Activated CD4-positive, alpha-beta memory T cell treated with anti-CD3 and anti-CD28 coated beads, Interleukin-2, amount 10 ng/mL, durations not matched to agents 7 days and 5 days (primary cell): ENCODE data around the gene NMT1. TPM values are rescaled to one million over a fixed set of nuclear protein-coding genes. Genes with fewer than 3 reads are reported as not detected.
"Not testable (repeated sequence)": the region's sequence is repeated elsewhere in the genome, so short reads cannot be mapped to it uniquely, and the experiment has no call there.

Source experiments
- CTCF ChIA-PET: fragments of 350-600 bp; sonication (Branson Sonifier 250); formaldehyde crosslinking; loops from one replicate; lab custom pipeline; 2021; ENCODE audit warnings: antibody characterized with exemption, inconsistent platforms; lab: Charles Lee
- POLR2A ChIA-PET: fragments of 350-600 bp; sonication (Branson Sonifier 250); formaldehyde crosslinking; loops from one replicate; lab custom pipeline; 2021; ENCODE audit warnings: antibody characterized with exemption; lab: Charles Lee
- DNase-seq: peaks from one replicate; pipeline ENCODE4 v3.0.0-alpha.2; 2020
- H3K27ac Mint-ChIP-seq: one replicate; pipeline ENCODE4 v1.8.0; 2021; ENCODE audit warnings: mild to moderate bottlenecking, mixed read lengths
- H3K27me3 Mint-ChIP-seq: one replicate; pipeline ENCODE4 v1.8.0; 2021; ENCODE audit warnings: mixed read lengths
- H3K36me3 Mint-ChIP-seq: one replicate; pipeline ENCODE4 v1.8.0; 2021; ENCODE audit warnings: low read depth, mixed read lengths
- H3K4me1 Mint-ChIP-seq: one replicate; pipeline ENCODE4 v1.8.0; 2021; ENCODE audit warnings: mixed read lengths
- H3K4me3 Mint-ChIP-seq: one replicate; pipeline ENCODE4 v1.8.0; 2021; ENCODE audit warnings: mild to moderate bottlenecking, mixed read lengths
- H3K9me3 Mint-ChIP-seq: one replicate; pipeline ENCODE4 v1.8.0; 2021; ENCODE audit warnings: mixed read lengths
- total RNA-seq, 2 experiments: library from RNA; stranded (reverse); gene quantifications; one replicate each; pipeline ENCODE4 v1.2.3, GENCODE V29; 2021

Gene NMT1
- total RNA-seq, 2 experiments from 2014 or later, result 114 TPM

- no peak for DNase-seq
- H3K27ac Mint-ChIP-seq, result no peak overlapping the region
- ChIA-PET POLR2A (interaction anchor here (1.0 kb wide), 1 partner anchor 75 kb away, joined by 3 read pairs; no protein-coding TSS in a partner anchor), CTCF (interaction anchor here (1.9 to 2.6 kb wide), 2 partner anchors 15 to 78 kb away, joined by 6 to 8 read pairs; partner anchors contain the start of gene ACBD4)
- H3K27me3 Mint-ChIP-seq, result peaks cover 7% of the 10 kb centered on the region
- H3K4me3 Mint-ChIP-seq, result no peak overlapping the region
- no peaks in the 10 kb centered on the region for H3K36me3 Mint-ChIP-seq
- H3K9me3 Mint-ChIP-seq, result no peaks in the 10 kb centered on the region
- H3K4me1 Mint-ChIP-seq, result peaks cover 9% of the 10 kb centered on the region
Observed at GRCh38 chr17:45119964-45120363, 58.8 kb downstream of the NMT1 start.

- peaks cover 7% of the 10 kb centered on the region for H3K27me3 Mint-ChIP-seq
- no peak overlapping the region for H3K27ac Mint-ChIP-seq
- H3K4me3 Mint-ChIP-seq, result no peak overlapping the region
- POLR2A ChIA-PET, result interaction anchor here (1.0 kb wide), 1 partner anchor 74 kb away, joined by 3 read pairs; no protein-coding TSS in a partner anchor
- no peak for DNase-seq
- H3K4me1 Mint-ChIP-seq, result peaks cover 9% of the 10 kb centered on the region
- H3K36me3 Mint-ChIP-seq, result no peaks in the 10 kb centered on the region
- H3K9me3 Mint-ChIP-seq, result no peaks in the 10 kb centered on the region
- CTCF ChIA-PET, result interaction anchor here (2.6 kb wide), 1 partner anchor 77 kb away, joined by 8 read pairs; no protein-coding TSS in a partner anchor
Observed at GRCh38 chr17:45120558-45120957, 59.4 kb downstream of the NMT1 start.

- Mint-ChIP-seq H3K36me3 (no peaks in the 10 kb centered on the region), H3K27me3 (peaks cover 7% of the 10 kb centered on the region), H3K4me3 (no peak overlapping the region), H3K9me3 (no peaks in the 10 kb centered on the region), H3K4me1 (peaks cover 9% of the 10 kb centered on the region), H3K27ac (no peak overlapping the region)
- POLR2A ChIA-PET, result interaction anchor here (0.6 to 1.0 kb wide), 2 partner anchors 74 to 200 kb away, joined by 3 read pairs; no protein-coding TSS in a partner anchor
- CTCF ChIA-PET, result no interaction called here
- DNase-seq, result no peak
Observed at GRCh38 chr17:45121055-45121454, 59.9 kb downstream of the NMT1 start.

- CTCF ChIA-PET, result interaction anchor here (1.2 kb wide), 1 partner anchor 12 kb away, joined by 4 read pairs; the partner anchor contains the start of gene ACBD4
- no peak for DNase-seq
- Mint-ChIP-seq H3K4me3 (no peak overlapping the region), H3K27me3 (peaks cover 7% of the 10 kb centered on the region), H3K9me3 (no peaks in the 10 kb centered on the region), H3K36me3 (no peaks in the 10 kb centered on the region), H3K4me1 (peaks cover 9% of the 10 kb centered on the region), H3K27ac (no peak overlapping the region)
- POLR2A ChIA-PET, result interaction anchor here (0.8 kb wide), 1 partner anchor 12 kb away, joined by 3 read pairs; the partner anchor contains the start of gene ACBD4
Observed at GRCh38 chr17:45123076-45123770, 62.1 kb downstream of the NMT1 start.

- no peaks in the 10 kb centered on the region for H3K36me3 Mint-ChIP-seq
- H3K4me3 Mint-ChIP-seq, result no peak overlapping the region
- DNase-seq, result peak; percentile 52
- ChIA-PET CTCF (interaction anchor here (1.2 to 1.9 kb wide), 2 partner anchors 11 kb away, joined by 4 to 9 read pairs; partner anchors contain the start of gene ACBD4), POLR2A (interaction anchor here (0.8 to 1.1 kb wide), 2 partner anchors 11 to 73 kb away, joined by 3 read pairs; partner anchors contain the start of genes ACBD4 and DCAKD)
- peak overlapping the region; percentile 61 for H3K27ac Mint-ChIP-seq
- H3K27me3 Mint-ChIP-seq, result peaks cover 7% of the 10 kb centered on the region
- H3K9me3 Mint-ChIP-seq, result no peaks in the 10 kb centered on the region
- peaks cover 9% of the 10 kb centered on the region for H3K4me1 Mint-ChIP-seq
Observed at GRCh38 chr17:45123930-45124796, 63.0 kb downstream of the NMT1 start.

GRCh38 chr17:45124797-45125122 lies 63.6 kb downstream of the NMT1 start:
- ChIA-PET CTCF (interaction anchor here (1.9 kb wide), 1 partner anchor 10 kb away, joined by 9 read pairs; the partner anchor contains the start of gene ACBD4), POLR2A (interaction anchor here (1.1 kb wide), 1 partner anchor 74 kb away, joined by 3 read pairs; the partner anchor contains the start of gene DCAKD)
- not testable (repeated sequence) for H3K4me1 Mint-ChIP-seq, H3K4me3 Mint-ChIP-seq, H3K27me3 Mint-ChIP-seq, H3K9me3 Mint-ChIP-seq, H3K36me3 Mint-ChIP-seq, DNase-seq
- peak overlapping the region; percentile 3 for H3K27ac Mint-ChIP-seq

GRCh38 chr17:45125509-45125908 lies 64.4 kb downstream of the NMT1 start:
- Mint-ChIP-seq H3K36me3 (no peaks in the 10 kb centered on the region), H3K4me3 (no peak overlapping the region), H3K9me3 (no peaks in the 10 kb centered on the region), H3K4me1 (peaks cover 9% of the 10 kb centered on the region), H3K27ac (no peak overlapping the region), H3K27me3 (peaks cover 8% of the 10 kb centered on the region)
- POLR2A ChIA-PET, result no interaction called here
- DNase-seq, result no peak
- CTCF ChIA-PET, result interaction anchor here (1.9 kb wide), 1 partner anchor 10 kb away, joined by 9 read pairs; the partner anchor contains the start of gene ACBD4

GRCh38 chr17:45127207-45127547 lies 66.1 kb downstream of the NMT1 start:
- ChIA-PET CTCF (interaction anchor here (0.6 kb wide), 1 partner anchor 26 kb away, joined by 3 read pairs; no protein-coding TSS in a partner anchor), POLR2A (interaction anchor here (1.0 kb wide), 1 partner anchor 77 kb away, joined by 3 read pairs; no protein-coding TSS in a partner anchor)
- Mint-ChIP-seq H3K4me3 (no peak overlapping the region), H3K9me3 (no peaks in the 10 kb centered on the region), H3K4me1 (peaks cover 9% of the 10 kb centered on the region), H3K36me3 (no peaks in the 10 kb centered on the region), H3K27me3 (peaks cover 9% of the 10 kb centered on the region), H3K27ac (no peak overlapping the region)
- DNase-seq, result no peak

- CTCF ChIA-PET, result interaction anchor here (0.6 kb wide), 1 partner anchor 27 kb away, joined by 3 read pairs; no protein-coding TSS in a partner anchor
- Mint-ChIP-seq H3K4me3 (no peak overlapping the region), H3K27ac (no peak overlapping the region), H3K36me3 (no peaks in the 10 kb centered on the region), H3K4me1 (peaks cover 9% of the 10 kb centered on the region), H3K27me3 (peaks cover 9% of the 10 kb centered on the region), H3K9me3 (no peaks in the 10 kb centered on the region)
- no peak for DNase-seq
- POLR2A ChIA-PET, result interaction anchor here (1.0 kb wide), 1 partner anchor 77 kb away, joined by 3 read pairs; no protein-coding TSS in a partner anchor
Observed at GRCh38 chr17:45127548-45128300, 66.6 kb downstream of the NMT1 start.

GRCh38 chr17:45128331-45128730 lies 67.2 kb downstream of the NMT1 start:
- Mint-ChIP-seq H3K4me1 (peaks cover 11% of the 10 kb centered on the region), H3K27me3 (peaks cover 9% of the 10 kb centered on the region), H3K9me3 (no peaks in the 10 kb centered on the region), H3K36me3 (no peaks in the 10 kb centered on the region), H3K4me3 (no peak overlapping the region), H3K27ac (no peak overlapping the region)
- POLR2A ChIA-PET, result interaction anchor here (0.5 to 1.0 kb wide), 3 partner anchors 56 to 903 kb away, joined by 3 to 4 read pairs (median 3); no protein-coding TSS in a partner anchor
- CTCF ChIA-PET, result interaction anchor here (1.6 kb wide), 1 partner anchor 70 kb away, joined by 4 read pairs; no protein-coding TSS in a partner anchor
- no peak for DNase-seq

- no peak for DNase-seq
- CTCF ChIA-PET, result interaction anchor here (1.6 kb wide), 1 partner anchor 69 kb away, joined by 4 read pairs; no protein-coding TSS in a partner anchor
- Mint-ChIP-seq H3K9me3 (no peaks in the 10 kb centered on the region), H3K27me3 (peaks cover 9% of the 10 kb centered on the region), H3K27ac (no peak overlapping the region), H3K4me3 (no peak overlapping the region), H3K36me3 (no peaks in the 10 kb centered on the region), H3K4me1 (peaks cover 12% of the 10 kb centered on the region)
- POLR2A ChIA-PET, result interaction anchor here (0.5 to 1.1 kb wide), 4 partner anchors 20 to 904 kb away, joined by 3 to 4 read pairs (median 3); partner anchors contain the start of gene HEXIM1
Observed at GRCh38 chr17:45128989-45129388, 67.9 kb downstream of the NMT1 start.
